ENCODE results near the gene MIAT.

Gene MIAT

GRCh38 chr22:26632422-26633155, 24.8 kb upstream of the MIAT start:
- DNase-seq (ENCODE audit: low spot score): peak; percentile 58

DNA sequence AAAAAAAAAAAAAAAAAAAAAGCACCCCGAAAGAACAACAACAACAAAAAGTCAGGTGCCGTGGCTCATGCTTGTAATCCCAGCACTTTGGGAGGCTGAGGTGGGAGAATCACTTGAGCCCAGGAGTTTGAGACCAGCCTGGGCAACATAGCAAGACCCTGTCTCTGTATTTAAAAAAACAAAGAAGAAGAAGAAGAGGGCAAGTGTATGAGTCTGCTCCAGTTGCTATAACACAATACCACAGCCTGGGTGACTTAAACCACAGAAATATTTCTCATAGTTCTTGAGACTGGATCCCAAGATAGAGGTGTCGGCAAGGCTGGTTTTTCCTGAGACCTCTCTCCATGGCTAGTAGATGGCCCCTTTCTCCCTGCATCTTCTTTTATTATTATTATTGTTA, 23.2 kb upstream of the MIAT start:
- no peak for DNase-seq (ENCODE audit: low spot score)

DNA sequence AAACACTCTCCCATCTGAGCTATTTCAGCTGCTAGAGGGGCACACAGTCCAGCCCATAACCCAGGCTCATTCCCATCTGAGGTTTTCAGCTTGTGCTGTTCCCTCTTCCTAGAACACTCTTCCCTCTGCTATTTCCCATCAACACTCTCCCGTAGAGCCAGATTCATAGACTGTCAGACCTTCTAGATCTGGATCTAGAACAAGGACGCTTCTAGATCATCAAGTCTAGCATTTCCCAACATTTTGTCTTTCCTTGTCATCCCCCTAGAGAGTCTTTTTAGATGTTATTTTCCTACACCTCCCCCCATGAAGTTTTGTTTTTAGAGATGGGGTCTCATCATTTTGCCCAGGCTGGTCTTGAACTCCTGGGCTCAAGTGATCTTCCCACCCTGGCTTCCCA, 22.3 kb upstream of the MIAT start:
- no peak for DNase-seq (ENCODE audit: low spot score)

DNA sequence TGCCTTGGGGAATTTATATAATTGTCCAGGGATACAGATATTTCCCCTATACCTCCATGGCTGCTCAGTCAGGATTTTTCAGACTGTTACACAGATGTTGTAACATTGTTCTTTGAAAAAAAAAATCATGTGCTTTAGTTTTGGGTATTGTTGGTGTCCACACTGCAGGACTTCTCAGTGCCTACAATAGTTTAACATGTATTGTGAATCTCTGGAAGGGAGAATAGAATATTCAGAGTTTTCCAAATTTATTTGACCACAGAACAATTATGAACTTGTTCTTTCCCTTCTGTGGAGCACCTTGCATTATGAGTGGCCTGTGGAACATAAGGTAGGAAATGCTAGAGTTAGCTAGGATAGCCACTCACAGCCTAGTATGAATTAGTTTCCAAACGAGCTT, 21.1 kb upstream of the MIAT start:
- no peak for DNase-seq (ENCODE audit: low spot score)

- DNase-seq (ENCODE audit: low spot score): peak; percentile 54
Measured at GRCh38 chr22:26642465-26643417, 14.6 kb upstream of the MIAT start.

DNA sequence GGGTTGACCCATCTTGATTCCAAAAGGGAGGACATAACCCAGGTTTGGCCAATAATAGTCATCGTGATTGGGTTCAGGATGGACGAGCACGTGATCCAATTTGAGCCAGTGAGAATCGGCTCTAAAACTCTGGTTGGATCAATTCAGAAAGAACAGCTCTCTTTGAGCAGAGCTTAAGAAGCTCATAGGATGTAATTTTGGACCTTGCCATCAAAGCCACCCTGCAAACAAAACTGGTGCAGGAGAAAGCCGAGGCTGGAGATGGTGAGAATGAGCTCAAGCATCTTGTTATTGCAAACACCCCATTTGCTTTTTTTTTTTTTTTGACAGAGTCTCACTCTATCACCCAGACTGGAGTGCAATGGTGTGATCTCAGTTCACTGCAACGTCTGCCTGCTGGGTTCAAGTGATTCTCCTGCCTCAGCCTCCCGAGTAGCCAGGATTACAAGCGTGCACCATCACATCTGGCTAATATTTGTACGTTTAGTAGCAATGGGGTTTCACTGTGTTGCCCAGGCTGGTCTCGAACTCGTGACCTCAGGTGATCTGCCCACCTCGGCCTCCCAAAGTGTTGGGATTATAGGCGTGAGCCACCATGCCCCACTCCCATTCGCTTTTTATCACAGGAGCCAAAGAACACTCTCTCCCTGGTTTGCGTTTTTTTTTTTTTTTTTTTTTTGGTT, 13.8 kb upstream of the MIAT start:
- peak; percentile 42 for DNase-seq (ENCODE audit: low spot score)

GRCh38 chr22:26646158-26646557, 11.2 kb upstream of the MIAT start:
- DNase-seq (ENCODE audit: low spot score): no peak

- DNase-seq (ENCODE audit: low spot score): no peak
Measured at GRCh38 chr22:26648011-26648497, 9.3 kb upstream of the MIAT start.

DNA sequence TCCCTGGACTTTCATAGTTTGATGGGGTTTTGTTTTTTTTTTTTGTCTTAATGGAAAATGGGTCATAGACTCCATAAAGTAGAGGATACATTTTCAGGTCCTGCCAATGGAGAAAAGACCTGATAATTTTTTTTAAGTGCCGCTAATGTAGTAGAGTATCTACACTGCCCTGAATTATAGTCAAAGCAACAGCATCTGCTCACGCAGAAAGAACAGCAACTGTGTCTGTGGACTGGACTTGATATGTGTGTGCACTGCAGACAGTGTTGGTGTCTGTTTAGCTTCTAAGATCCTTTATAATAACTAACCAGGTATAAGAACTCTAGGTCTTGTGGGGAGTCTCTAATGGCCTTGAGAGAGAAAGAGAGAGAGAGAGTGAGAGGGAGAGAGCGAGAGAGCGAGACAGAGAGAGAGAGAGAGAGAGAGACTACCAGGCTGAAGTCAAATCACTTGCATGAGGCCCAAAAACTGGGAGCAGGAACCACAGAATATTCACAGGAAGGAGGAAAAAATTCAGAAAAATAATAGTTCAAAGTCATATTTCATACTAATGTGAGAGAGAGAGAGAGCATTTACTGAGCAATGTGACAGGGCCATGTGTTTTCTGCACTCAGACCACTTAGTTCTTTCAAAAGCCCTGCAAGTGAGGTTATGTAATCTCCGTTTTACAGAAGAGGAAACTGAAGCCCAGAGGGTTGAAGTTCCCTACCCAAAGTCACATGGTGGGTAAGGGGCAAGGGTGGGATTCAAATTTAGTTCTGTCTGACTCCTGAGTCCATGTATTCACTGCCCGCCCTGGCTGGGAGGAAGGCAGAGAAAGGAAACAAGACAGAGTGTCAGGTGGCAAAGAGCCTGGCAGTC, 8.6 kb upstream of the MIAT start:
- DNase-seq (ENCODE audit: low spot score): no peak

- DNase-seq (ENCODE audit: low spot score): no peak
Measured at GRCh38 chr22:26650722-26651421, 6.5 kb upstream of the MIAT start.

DNA sequence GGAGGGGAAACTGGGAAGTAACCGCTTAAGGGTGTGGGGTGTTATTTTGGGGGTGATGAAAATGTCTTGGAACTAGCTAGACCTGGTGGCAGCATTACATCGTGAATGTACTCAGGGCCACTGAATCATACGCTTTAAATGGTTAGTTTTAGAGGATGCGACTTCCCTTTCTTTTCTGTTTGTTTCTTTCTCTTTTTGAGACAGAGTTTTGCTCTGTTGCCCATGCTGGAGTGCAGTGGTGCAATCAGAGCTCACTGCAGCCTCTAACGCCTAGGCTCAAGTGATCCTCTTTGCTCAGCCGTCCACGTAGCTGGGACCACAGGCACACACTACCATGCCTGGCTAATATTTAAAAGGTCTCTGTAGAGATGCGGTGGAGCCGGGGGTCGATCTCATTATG, 5.6 kb upstream of the MIAT start:
- no peak for DNase-seq (ENCODE audit: low spot score)

- peak; percentile 59 for DNase-seq (ENCODE audit: low spot score)
Measured at GRCh38 chr22:26658161-26658560, 773 bp downstream of the MIAT start.

DNA sequence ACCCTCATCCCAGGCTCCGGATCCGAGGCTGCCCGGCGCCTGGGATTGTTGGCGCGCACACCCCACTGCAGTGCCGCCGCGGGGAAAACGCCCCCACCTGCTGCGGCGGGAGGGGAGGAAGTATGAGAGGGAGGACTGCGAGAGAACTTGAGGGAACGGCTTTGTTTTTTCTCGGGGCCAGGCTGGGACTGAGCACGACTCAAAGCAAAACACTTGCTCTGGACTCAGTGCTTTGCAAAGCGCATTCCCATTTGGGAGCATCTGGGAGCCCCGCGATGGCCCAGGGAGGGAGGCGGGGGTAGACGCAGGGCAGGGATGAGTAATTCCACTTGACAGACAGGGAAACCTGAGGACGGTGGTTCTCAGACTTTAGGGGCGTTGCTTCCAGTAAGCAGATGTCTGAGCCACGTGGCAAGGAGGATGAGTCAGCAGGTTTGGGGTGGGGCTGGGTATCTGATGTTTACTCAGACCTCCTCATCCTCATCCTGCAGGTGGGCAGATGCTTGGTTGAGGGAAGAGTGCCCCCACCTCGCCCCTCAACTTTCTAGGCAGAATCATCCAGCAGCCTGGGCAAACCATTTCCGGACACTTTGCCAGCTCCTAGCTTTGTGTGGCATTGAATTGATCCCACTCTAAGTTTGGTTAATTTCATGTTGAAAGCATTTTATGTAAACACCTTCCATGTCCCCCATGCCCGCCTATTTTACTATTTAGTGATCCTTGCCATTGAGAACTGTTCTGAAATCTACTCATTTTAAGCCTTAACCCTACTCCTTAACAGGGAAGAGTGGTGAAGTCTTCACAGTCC, 1.5 kb downstream of the MIAT start:
- peak; percentile 92 for DNase-seq (ENCODE audit: low spot score)

GRCh38 chr22:26660356-26660755, 3.0 kb downstream of the MIAT start:
- no peak for DNase-seq (ENCODE audit: low spot score)

GRCh38 chr22:26660961-26661578, 3.7 kb downstream of the MIAT start:
- no peak for DNase-seq (ENCODE audit: low spot score)

- no peak for DNase-seq (ENCODE audit: low spot score)
Measured at GRCh38 chr22:26662160-26662559, 4.8 kb downstream of the MIAT start.

DNA sequence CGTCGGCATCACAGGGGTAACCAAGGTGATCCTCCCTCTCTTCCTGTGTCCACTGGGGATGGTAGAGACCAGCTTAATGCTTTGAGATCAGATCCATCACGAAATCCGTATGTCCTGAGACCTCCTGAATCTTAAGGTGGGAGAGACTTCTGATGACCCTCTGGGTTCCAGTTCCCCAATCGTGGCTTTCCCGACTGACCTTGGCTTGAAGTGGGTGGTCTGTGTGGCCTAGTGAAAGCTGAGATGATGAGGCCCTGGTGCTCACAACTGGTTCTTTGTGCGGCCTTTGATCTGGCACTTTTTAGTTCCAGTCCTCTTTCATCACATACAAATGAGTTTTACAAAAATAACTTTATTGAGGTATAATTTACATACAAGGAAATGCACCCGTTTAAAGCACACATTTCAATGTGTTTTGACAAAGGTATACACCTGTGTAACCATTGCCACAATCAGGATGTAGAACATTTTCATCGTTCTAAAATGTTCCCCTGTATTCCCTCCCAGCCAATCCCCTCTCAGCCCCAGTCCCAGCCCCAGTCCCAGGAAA, 6.1 kb downstream of the MIAT start:
- DNase-seq (ENCODE audit: low spot score): no peak

DNA sequence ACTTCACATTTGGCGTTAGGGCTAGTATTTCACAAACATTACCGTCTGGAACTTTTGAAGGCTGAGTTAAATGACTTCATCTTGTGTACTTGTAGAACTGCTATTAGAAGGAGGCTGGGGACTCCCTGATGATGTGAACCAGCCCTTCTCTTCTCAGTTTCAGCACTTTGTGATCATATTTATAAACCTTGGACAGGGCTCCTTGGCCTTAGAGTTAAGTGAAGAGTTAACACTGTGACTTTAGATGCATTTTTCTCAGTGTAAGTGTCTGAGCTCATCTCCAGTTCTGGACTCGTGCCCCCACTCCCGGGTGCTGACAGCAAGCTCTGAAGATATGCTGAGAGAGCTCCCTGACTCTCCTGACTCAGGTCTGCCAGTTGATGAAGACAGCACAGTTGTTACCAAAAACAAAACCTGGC, 8.4 kb downstream of the MIAT start:
- no peak for DNase-seq (ENCODE audit: low spot score)

DNA sequence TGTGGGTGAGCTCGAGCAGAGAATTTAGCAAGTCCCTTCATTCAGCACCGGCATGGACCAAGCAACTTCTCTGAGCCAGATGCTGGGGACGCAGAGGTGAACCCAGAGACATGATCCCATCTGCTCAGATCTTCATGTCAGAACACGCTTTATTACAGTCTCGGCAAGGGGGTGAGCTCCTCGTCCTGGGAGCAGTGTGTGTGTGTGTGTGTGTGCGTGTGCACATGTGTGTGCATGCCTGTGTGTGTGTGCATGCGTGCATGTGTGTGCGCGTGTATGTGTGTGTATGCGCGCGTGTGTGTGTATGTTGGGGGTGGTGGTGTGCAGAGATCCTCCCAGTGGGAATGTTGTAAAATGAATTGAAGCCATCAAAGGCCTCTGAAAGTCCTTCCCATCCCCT, 9.8 kb downstream of the MIAT start:
- no peak for DNase-seq (ENCODE audit: low spot score)

Data from hematopoietic multipotent progenitor cell treated with erythropoietin and hydrocortisone succinate and interleukin-3 and kit ligand, for 15 days (in vitro differentiated cells).